Measurements from ENCODE around the gene STING1. TPM values are rescaled to one million over a fixed set of nuclear protein-coding genes. Genes with fewer than 3 reads are reported as not detected.

The STING1 gene
- total and polyA plus RNA-seq, 2 of the 13 experiments (the other 11 are each of a cell fraction or from before 2014, with no cell fraction given) = 1.3 to 4.4 TPM

- H4K20me1 ChIP-seq (ENCODE audit: insufficient read depth, low read length) = no peaks in the 10 kb centered on the region
- no peak overlapping the region for H3K4me3 ChIP-seq (replicated peaks in 1 of 3; ENCODE audit: insufficient read depth in 1 of 3, low read depth in 2 of 3, low read length in 3 of 3)
- POLR2A ChIA-PET = interaction anchor here (1.3 to 1.7 kb wide), 2 partner anchors 9 to 73 kb away, joined by 4 to 5 read pairs; partner anchors contain the start of gene DNAJC18
- WGBS (ENCODE audit: low lambda C conversion rate) = 84% methylated on average over 2 of the region's 2 CpGs
- BruUV-seq (replicated peaks) = no TSS peak
- no peak overlapping the region for H3K27ac ChIP-seq (ENCODE audit: extremely low read length, insufficient read depth, low read length)
- no peak overlapping the region for H3K9ac ChIP-seq (ENCODE audit: insufficient read depth, low read depth, low read length)
- H3K4me1 ChIP-seq (ENCODE audit: insufficient read depth, low read length) = no peaks in the 10 kb centered on the region
- H3K36me3 ChIP-seq (replicated peaks in 1 of 2; ENCODE audit: control insufficient read depth in 1 of 2, insufficient read depth in 2 of 2, low read length in 2 of 2) = peaks cover 0 to 3% of the 10 kb centered on the region in 2 experiments; a peak in 1 of 5 replicates
- no peaks in the 10 kb centered on the region for H3K79me2 ChIP-seq (ENCODE audit: insufficient read depth, low read length)
- no peak for TF ChIP-seq FOXA1 (IDR thresholded peaks at IDR 0.05)
- no peak for TF ChIP-seq FOXA1 (CRISPR knock-in tag; IDR thresholded peaks at IDR 0.05)
- no peak for TF ChIP-seq CBFB (CRISPR knock-in tag; IDR thresholded peaks at IDR 0.05)
- no peak for TF ChIP-seq MED1 (CRISPR knock-in tag; IDR thresholded peaks at IDR 0.05)
- no peak for TF ChIP-seq ATF2 (CRISPR knock-in tag; IDR thresholded peaks at IDR 0.05)
- TF ChIP-seq ZNF251 (CRISPR knock-in tag; IDR thresholded peaks at IDR 0.05) = no peak
- TF ChIP-seq SATB2 (CRISPR knock-in tag; IDR thresholded peaks at IDR 0.05) = no peak
- TF ChIP-seq ZNF570 (CRISPR knock-in tag; IDR thresholded peaks at IDR 0.05; ENCODE audit: borderline replicate concordance) = no peak
- no peak for TF ChIP-seq ATAD3A (CRISPR knock-in tag; IDR thresholded peaks at IDR 0.05)
- TF ChIP-seq ZNF205 (CRISPR knock-in tag; IDR thresholded peaks at IDR 0.05) = no peak
- no peak for TF ChIP-seq SRSF4 (IDR thresholded peaks at IDR 0.05; ENCODE audit: low read depth, low read length, poor library complexity, severe bottlenecking)
- no peaks in the 10 kb centered on the region for H3K9me3 ChIP-seq (ENCODE audit: low read length)
- DNase-seq (ENCODE audit: low spot score) = no peak
- no peak for ATAC-seq
- no peak overlapping the region for H3K4me2 ChIP-seq (ENCODE audit: low read depth, low read length)
- no peak for FAIRE-seq
- intact Hi-C loops (cut with micrococcal nuclease; ENCODE audit: unreplicated experiment) = loop anchor here (10.0 kb wide), 1 partner anchor 315 kb away; no protein-coding TSS in a partner anchor
- CTCF ChIA-PET (ENCODE audit: low intra/inter-chr PET ratio, low total read pairs) = no interaction called here
- no peak overlapping the region for H2AFZ ChIP-seq (ENCODE audit: low read length)
- in situ Hi-C loops (cut with HindIII; ENCODE audit: extremely low pct_ligation_motif_present, low pct_unique_long_range_greater_than_20kb) = no loop called here
- H3K27me3 ChIP-seq (ENCODE audit: control insufficient read depth in 1 of 2, insufficient read depth in 2 of 2, low read length in 2 of 2) = no peaks in the 10 kb centered on the region
Measured at GRCh38 chr5:139430015-139430414, 52.5 kb downstream of the STING1 start.

Measured in HepG2 (cell line).